WERI-Rb-1 (cell line): ENCODE measurements around the gene DGKI.

ENCODE experiments used
- DNase-seq: peaks from one replicate; pipeline ENCODE4 v3.0.0-alpha.2; 2020
- H3K27ac ChIP-seq: fragments of 250-450 bp; sonication (Bioruptor Pico); 2 replicates; pipeline ENCODE4 v1.5.1; 2020; ENCODE audit warnings: mild to moderate bottlenecking, moderate library complexity
- H3K27me3 ChIP-seq: fragments of 250-450 bp; sonication (Bioruptor Pico); 2 replicates; pipeline ENCODE4 v1.5.1; 2021; ENCODE audit warnings: mild to moderate bottlenecking, low read depth, moderate library complexity; ENCODE audit not compliant: insufficient read depth, severe bottlenecking
- H3K36me3 ChIP-seq: fragments of 250-450 bp; sonication (Bioruptor Pico); 2 replicates; pipeline ENCODE4 v1.5.1; 2020; ENCODE audit warnings: mild to moderate bottlenecking, moderate library complexity
- H3K4me3 ChIP-seq: 2 replicates; pipeline ENCODE4 v1.5.1; 2011; ENCODE audit warnings: low read depth, mild to moderate bottlenecking, control low read depth, low read length
- H3K9me3 ChIP-seq: fragments of 250-450 bp; sonication (Bioruptor Pico); 2 replicates; pipeline ENCODE4 v1.5.1; 2021; ENCODE audit warnings: mild to moderate bottlenecking, moderate library complexity; ENCODE audit not compliant: severe bottlenecking
- CTCF ChIP-seq: IDR thresholded peaks from 2 replicates; pipeline ENCODE4 v1.5.1; 2011; ENCODE audit warnings: low read depth, mild to moderate bottlenecking, control low read depth, inconsistent platforms, low read length

DGKI gene

GRCh38 chr7:137618748-137619147, 228.0 kb downstream of the DGKI start:
- Histone ChIP-seq H3K36me3 (no peaks in the 10 kb centered on the region), H3K27me3 (no peaks in the 10 kb centered on the region), H3K27ac (no peak overlapping the region), H3K4me3 (no peak overlapping the region), H3K9me3 (no peaks in the 10 kb centered on the region)
- DNase-seq, result no peak
- TF ChIP-seq CTCF, result no peak

DNA sequence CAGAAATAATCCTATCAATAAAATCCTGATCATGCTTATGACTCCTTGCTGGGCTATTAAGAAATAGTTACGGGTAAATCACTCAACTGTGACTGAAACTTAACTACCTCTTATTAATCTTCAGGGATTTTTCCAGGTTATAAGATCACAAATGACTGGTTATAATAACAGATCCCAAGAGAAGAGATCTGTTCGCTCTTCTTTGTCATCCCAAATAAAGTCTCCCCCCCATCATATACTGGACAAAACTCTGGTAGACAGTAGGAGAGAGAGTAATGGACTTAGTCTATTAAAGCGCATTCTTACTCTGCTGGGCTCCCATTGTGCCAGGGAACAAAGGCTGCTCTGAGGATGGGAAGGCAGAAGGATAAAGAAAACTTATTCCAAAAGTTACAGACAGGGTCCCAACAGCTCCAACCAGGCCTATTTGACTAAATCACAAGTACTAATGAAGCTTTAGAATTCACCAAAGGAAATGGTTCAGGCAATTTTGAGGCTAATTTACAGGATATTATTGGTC, 233.7 kb downstream of the DGKI start:
- DNase-seq, result no peak
- no peak overlapping the region for H3K4me3 ChIP-seq
- no peak overlapping the region for H3K27ac ChIP-seq
- TF ChIP-seq CTCF, result no peak
- H3K36me3 ChIP-seq, result no peaks in the 10 kb centered on the region
- no peaks in the 10 kb centered on the region for H3K27me3 ChIP-seq
- H3K9me3 ChIP-seq, result no peaks in the 10 kb centered on the region

GRCh38 chr7:137611606-137612005, 235.2 kb downstream of the DGKI start:
- Histone ChIP-seq H3K9me3 (no peaks in the 10 kb centered on the region), H3K4me3 (no peak overlapping the region), H3K36me3 (no peaks in the 10 kb centered on the region), H3K27ac (no peak overlapping the region), H3K27me3 (no peaks in the 10 kb centered on the region)
- DNase-seq, result no peak
- no peak for TF ChIP-seq CTCF

DNA sequence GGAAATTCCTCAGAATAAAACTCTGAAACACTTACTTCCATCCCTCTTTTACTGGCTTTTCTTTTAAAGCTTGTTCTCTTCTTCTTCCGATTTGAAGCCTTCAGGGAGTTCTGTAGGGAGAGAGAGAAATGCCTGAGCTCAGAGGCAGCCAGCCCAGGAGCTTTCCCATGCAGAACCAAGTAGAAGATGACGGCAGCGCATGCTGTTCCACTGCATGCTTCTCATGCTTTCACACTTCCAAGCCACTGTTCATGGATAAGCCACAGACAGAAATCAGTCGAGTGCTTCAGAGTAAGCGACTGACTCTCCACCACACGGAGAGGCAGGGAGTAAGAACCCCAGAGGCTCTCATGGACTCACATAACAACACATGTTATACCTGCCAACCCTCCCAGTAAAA, 237.3 kb downstream of the DGKI start:
- H3K27ac ChIP-seq, result no peak overlapping the region
- H3K4me3 ChIP-seq, result no peak overlapping the region
- H3K36me3 ChIP-seq, result no peaks in the 10 kb centered on the region
- DNase-seq, result no peak
- no peaks in the 10 kb centered on the region for H3K27me3 ChIP-seq
- TF ChIP-seq CTCF, result no peak
- no peaks in the 10 kb centered on the region for H3K9me3 ChIP-seq

DNA sequence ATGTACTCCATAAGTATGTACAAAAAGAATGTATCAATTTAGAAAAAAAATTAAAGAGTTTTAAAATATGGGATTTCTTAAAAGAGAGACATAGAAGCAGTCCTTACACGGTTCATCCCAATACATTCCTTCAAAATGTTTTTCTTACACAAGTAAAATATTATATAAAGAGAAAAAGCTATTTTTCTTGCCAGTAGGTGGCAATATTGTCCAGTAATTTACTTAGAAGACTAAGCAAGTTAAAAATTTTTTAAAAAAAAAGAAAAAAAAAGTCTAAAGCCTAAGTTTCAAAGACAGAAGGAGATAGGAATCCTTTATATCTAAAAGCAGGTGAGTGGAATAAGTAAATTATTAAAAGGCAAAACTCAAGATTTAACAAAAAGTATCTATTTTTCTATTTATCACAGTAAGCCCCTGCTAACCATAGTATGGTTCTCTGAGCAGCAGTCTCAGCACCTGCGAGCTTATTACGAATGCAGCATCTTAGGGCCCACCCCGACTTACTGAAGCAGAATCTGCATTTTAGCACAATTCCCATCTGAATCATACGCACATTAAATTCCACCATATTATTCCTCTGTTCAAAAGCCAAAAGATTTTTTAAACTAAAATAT, 240.6 kb downstream of the DGKI start:
- Histone ChIP-seq H3K27ac (no peak overlapping the region), H3K4me3 (no peak overlapping the region), H3K36me3 (no peaks in the 10 kb centered on the region), H3K27me3 (no peaks in the 10 kb centered on the region), H3K9me3 (no peaks in the 10 kb centered on the region)
- no peak for TF ChIP-seq CTCF
- DNase-seq, result no peak

DNA sequence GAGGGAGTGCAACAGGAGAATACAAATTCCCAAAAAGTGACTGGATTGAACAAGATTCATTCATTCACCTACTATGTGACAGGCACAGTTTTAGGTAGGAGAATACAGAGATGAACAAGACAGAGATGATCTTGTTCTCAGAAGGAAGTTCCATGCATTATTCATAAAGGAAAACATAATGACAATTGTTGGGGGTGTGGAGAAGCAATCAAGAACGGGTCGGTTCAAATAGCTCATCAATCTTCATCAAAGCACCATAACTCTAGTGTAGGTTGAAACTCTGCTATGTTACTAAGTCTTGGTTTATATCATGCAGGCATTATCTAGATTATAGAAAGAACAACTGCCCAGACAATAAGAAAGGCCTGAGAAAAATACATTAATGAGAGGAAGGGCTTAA, 243.7 kb downstream of the DGKI start:
- no peaks in the 10 kb centered on the region for H3K36me3 ChIP-seq
- H3K27ac ChIP-seq, result no peak overlapping the region
- H3K4me3 ChIP-seq, result no peak overlapping the region
- TF ChIP-seq CTCF, result no peak
- H3K9me3 ChIP-seq, result no peaks in the 10 kb centered on the region
- no peak for DNase-seq
- no peaks in the 10 kb centered on the region for H3K27me3 ChIP-seq
